ENCODE results near the gene OLFM2.
"Not testable (repeated sequence)": the region's sequence is repeated elsewhere in the genome, so short reads cannot be mapped to it uniquely, and the experiment has no call there.

OLFM2 gene

GRCh38 chr19:9827289-9828238 lies 108.8 kb downstream of the OLFM2 start, which contains the start of gene UBL5:
UBL5 (plus strand) TSS chr19:9827918; CDS start chr19:9828338, 420 bp downstream.
- Mint-ChIP-seq H3K9me3 (no peaks in the 10 kb centered on the region), H3K27me3 (no peaks in the 10 kb centered on the region), H3K27ac (peak within 1 kb of the TSS; percentile 98), H3K36me3 (ENCODE audit: low read depth) (peaks cover 56% of the 10 kb centered on the region), H3K4me1 (ENCODE audit: low read depth) (peaks cover 29% of the 10 kb centered on the region), H3K4me3 (peak within 1 kb of the TSS; percentile 98)
- peak; percentile 92 for DNase-seq

- Mint-ChIP-seq H3K4me1 (ENCODE audit: low read depth) (peaks cover 30% of the 10 kb centered on the region), H3K36me3 (ENCODE audit: low read depth) (peaks cover 38% of the 10 kb centered on the region), H3K9me3 (no peaks in the 10 kb centered on the region), H3K27me3 (no peaks in the 10 kb centered on the region), H3K27ac (no peak overlapping the region), H3K4me3 (no peak overlapping the region)
- no peak for DNase-seq
Measured at GRCh38 chr19:9823816-9824215, 112.5 kb downstream of the OLFM2 start.

DNA sequence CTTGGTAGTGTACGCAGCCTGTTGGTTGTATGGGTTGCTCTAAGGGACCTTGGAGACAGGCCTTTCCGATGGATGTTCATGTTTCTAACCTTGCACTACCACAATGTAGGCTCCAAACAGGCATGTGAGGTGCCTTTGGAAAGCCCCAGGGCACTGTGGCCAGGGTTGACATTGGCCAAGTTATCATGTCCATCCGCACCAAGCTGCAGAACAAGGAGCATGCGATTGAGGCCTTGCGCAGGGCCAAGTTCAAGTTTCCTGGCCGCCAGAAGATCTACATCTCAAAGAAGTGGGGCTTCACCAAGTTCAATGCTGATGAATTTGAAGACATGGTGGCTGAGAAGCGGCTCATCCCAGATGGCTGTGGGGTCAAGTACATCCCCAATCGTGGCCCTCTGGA lies 116.3 kb downstream of the OLFM2 start:
- H3K9me3 Mint-ChIP-seq, H3K27me3 Mint-ChIP-seq, DNase-seq: not testable (repeated sequence)
- H3K36me3 Mint-ChIP-seq (ENCODE audit: low read depth): peaks cover 46% of the 10 kb centered on the region
- H3K4me3 Mint-ChIP-seq: peak overlapping the region; percentile 93
- H3K4me1 Mint-ChIP-seq (ENCODE audit: low read depth): peaks cover 35% of the 10 kb centered on the region
- peak overlapping the region; percentile 97 for H3K27ac Mint-ChIP-seq

DNA sequence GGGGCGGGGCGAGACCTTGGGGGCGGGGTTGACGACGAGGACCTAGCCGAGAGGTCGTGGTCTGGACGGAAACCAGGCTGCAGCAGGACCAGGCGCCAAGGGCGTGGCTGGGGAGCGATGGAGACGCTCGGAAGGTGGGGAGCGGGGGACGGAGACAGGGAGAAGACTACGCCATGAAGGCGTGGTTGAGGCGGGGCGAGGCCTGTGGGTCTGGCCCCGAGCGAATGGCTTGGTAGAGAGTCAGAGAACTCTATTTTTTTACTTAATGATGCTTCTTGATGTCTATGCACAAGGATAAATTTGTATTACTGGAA lies 116.8 kb downstream of the OLFM2 start:
- H3K27ac Mint-ChIP-seq: peak overlapping the region; percentile 97
- H3K9me3 Mint-ChIP-seq: peaks cover 7% of the 10 kb centered on the region
- DNase-seq: no peak
- H3K27me3 Mint-ChIP-seq: no peaks in the 10 kb centered on the region
- H3K4me3 Mint-ChIP-seq: peak overlapping the region; percentile 93
- H3K4me1 Mint-ChIP-seq (ENCODE audit: low read depth): peaks cover 39% of the 10 kb centered on the region
- peaks cover 50% of the 10 kb centered on the region for H3K36me3 Mint-ChIP-seq (ENCODE audit: low read depth)

DNA sequence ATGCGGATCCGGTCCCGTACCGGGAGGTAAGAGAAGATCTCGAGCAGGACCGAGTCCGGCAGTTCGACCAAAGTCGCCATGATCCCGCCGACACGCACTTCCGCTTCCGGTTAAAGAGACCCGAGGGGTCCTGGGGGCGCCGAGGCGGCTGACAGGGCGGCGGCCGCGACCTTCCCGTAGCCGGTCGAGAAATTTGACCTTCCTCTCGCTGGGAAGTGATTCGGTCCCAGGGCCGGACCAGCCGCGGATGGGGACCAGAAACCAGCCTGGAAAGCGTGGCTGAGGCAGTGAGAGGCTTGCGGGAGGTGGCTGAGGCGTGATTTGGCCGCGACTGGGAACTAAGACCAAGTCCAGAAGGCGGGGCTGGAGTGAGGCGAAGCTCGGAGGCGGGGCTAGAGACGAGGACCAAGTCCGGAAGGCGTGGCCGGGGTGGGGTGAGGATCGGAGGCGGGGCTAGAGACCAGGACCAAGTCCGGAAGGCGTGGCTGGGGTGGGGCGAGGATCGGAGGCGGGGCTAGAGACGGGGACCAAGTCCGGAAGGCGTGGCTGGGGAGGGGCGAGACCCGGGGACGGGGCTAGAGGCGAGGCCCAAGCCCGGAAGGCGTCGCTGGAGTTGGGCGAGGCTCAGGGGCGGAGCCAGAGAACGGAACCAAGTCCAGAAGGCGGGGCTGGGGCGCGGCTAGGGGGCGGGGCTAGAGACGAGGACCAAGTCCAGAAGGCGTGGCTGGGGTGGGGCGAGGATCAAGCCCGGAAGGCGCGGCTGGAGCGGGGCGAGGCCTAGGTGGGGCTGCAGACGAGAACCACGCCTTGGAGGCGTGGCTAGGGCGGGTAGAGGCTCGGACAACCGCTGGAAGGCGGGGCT lies 117.3 kb downstream of the OLFM2 start, which contains the start of gene FBXL12:
Gene FBXL12, minus strand, starts transcription at position 346 of the 862 bp plus-strand sequence. Its CDS starts 266 bp downstream, at position 80.
- Mint-ChIP-seq H3K27ac (peak within 1 kb of the TSS; percentile 97), H3K9me3 (peaks cover 7% of the 10 kb centered on the region), H3K36me3 (ENCODE audit: low read depth) (peaks cover 51% of the 10 kb centered on the region)

GRCh38 chr19:9818175-9818733 lies 118.1 kb downstream of the OLFM2 start:
- no peak for DNase-seq
- Mint-ChIP-seq H3K9me3 (peaks cover 7% of the 10 kb centered on the region), H3K27ac (peak overlapping the region; percentile 97), H3K36me3 (ENCODE audit: low read depth) (peaks cover 51% of the 10 kb centered on the region), H3K4me3 (peak overlapping the region; percentile 93), H3K27me3 (no peaks in the 10 kb centered on the region), H3K4me1 (ENCODE audit: low read depth) (peaks cover 39% of the 10 kb centered on the region)

More for the DNA sequence above, 117.3 kb downstream of the OLFM2 start, which contains the start of gene FBXL12:
- peaks cover 39% of the 10 kb centered on the region for H3K4me1 Mint-ChIP-seq (ENCODE audit: low read depth)
- H3K27me3 Mint-ChIP-seq: no peaks in the 10 kb centered on the region
- peak; percentile 100 for DNase-seq
- peak within 1 kb of the TSS; percentile 93 for H3K4me3 Mint-ChIP-seq

DNA sequence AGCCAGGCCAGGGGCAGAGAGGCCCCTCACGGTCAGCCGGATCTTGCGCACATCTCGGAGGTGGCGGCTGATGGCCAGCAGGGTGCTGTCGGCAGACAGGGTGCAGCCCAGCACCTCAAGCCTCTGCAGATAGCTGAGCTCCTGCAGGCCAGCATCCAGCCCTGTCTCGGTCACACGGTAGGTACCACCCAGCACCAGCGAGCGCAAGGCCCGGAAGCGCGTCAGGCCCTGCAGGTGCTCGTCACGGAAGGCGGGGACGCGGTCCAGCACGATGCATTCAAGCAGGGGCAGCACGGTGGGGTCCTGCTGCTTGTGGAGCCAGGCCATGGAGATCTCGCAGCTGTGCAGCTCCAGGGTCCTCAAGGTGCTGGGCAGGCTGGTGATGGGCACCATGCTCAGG lies 125.2 kb downstream of the OLFM2 start:
- H3K27ac Mint-ChIP-seq: no peak overlapping the region
- H3K9me3 Mint-ChIP-seq: peaks cover under 1% of the 10 kb centered on the region
- H3K4me1 Mint-ChIP-seq (ENCODE audit: low read depth): peaks cover 34% of the 10 kb centered on the region
- no peaks in the 10 kb centered on the region for H3K27me3 Mint-ChIP-seq
- DNase-seq: no peak
- peaks cover 70% of the 10 kb centered on the region for H3K36me3 Mint-ChIP-seq (ENCODE audit: low read depth)
- no peak overlapping the region for H3K4me3 Mint-ChIP-seq

DNA sequence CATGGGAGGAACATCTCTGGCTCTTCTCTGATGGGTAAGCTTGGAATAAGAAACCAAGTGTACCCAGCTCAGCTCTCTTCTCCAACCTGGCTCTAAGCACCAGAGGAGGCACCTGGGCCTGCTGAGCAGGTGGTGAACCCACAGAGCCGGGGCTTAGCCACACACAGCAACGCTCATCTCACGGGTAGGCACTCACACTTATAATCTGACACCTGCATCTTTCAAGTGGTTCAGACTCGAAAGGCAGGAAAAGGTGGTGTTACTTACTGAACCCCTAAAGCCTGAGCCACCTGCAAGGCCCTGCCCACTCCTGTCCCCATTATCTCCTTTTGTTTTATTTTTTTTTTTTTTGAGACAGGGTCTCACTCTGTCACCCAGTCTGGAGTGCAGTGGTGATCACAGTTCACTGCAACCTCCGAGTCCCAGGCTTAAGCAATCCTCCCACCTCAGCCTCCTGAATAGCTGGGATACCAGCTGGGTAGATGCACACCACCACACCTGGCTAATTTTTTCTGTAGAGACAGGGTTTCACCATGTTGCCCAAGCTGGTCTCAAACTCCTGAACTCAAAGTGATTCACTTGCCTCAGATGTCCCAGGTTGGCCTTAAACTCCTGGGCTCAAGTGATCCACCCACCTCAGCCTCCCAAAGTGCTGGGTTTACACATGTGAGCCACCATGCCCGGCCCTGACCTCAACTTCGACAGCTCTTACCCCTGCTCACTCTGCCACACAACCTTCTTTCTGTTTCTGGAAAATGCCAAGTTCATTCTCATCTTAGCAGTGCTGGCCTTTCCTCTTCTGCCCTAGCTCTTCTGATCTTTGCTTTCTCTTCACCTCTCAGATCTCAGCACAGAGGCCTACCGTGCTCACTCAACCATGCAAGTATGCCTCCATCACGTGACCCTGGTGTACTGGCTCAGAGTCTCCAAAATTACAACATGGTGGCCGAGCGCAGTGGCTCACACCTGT lies 127.2 kb downstream of the OLFM2 start:
- Mint-ChIP-seq H3K4me1 (ENCODE audit: low read depth) (peaks cover 30% of the 10 kb centered on the region), H3K4me3 (no peak overlapping the region), H3K27ac (peak overlapping the region; percentile 80), H3K27me3 (no peaks in the 10 kb centered on the region), H3K9me3 (no peaks in the 10 kb centered on the region), H3K36me3 (ENCODE audit: low read depth) (peaks cover 63% of the 10 kb centered on the region)
- DNase-seq: no peak

- no peaks in the 10 kb centered on the region for H3K9me3 Mint-ChIP-seq
- no peak overlapping the region for H3K27ac Mint-ChIP-seq
- no peaks in the 10 kb centered on the region for H3K27me3 Mint-ChIP-seq
- no peak overlapping the region for H3K4me3 Mint-ChIP-seq
- no peak for DNase-seq
- peaks cover 31% of the 10 kb centered on the region for H3K4me1 Mint-ChIP-seq (ENCODE audit: low read depth)
- peaks cover 59% of the 10 kb centered on the region for H3K36me3 Mint-ChIP-seq (ENCODE audit: low read depth)
Measured at GRCh38 chr19:9806803-9807202, 129.5 kb downstream of the OLFM2 start.

Data from activated T-cell treated with anti-CD3 and anti-CD28 coated beads, Interleukin-2, amount 50 U/mL, for 24 hours (primary cell).